HG02588 (cell line): ENCODE measurements around the gene TPI1.

Experiments
- ATAC-seq: cut with Tn5 transposase; IDR thresholded peaks from one replicate; pipeline ENCODE4 v1.9.1; 2021; ENCODE audit warnings: mild to moderate bottlenecking, moderate library complexity; ENCODE audit not compliant: unreplicated experiment

Gene TPI1

DNA sequence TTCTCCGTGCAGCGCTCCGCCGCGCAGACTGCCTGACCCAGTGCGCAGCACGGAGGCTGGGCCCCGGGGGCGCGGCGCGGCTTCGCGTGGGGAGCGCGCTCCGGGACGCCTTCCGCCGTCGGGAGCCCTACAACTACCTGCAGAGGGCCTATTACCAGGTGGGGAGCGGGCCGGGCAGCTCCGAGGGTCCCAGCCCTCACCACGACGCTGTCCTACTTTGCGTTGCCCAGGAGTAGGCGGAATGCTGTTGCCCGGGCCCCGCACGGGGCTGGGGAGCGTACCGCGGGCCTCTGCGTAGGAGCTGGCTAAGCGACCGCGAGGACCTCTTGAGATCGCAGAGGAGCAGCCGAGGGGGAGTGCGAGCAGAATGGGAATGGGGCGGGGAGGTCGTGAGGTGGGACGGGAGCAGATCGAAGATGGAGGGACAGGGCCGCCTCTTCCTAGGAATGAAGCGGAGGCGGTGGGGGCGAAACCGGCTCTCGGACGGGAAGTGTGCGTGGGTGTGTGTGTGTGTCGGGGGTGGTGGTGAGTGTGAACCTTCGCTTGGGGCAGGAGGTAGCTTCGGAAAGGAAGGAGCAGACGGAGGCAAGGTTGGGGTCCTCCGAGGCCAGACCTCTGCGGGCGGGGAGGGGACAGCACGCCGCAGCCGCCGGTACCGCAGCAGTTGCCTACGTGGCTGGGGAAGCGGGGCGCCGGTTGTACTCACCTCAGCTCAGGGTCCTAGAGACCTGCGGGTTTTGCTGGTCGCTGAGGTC, 38.4 kb upstream of the TPI1 start:
- no peak for ATAC-seq

GRCh38 chr12:6829536-6830220, 37.7 kb upstream of the TPI1 start:
- ATAC-seq: no peak

DNA sequence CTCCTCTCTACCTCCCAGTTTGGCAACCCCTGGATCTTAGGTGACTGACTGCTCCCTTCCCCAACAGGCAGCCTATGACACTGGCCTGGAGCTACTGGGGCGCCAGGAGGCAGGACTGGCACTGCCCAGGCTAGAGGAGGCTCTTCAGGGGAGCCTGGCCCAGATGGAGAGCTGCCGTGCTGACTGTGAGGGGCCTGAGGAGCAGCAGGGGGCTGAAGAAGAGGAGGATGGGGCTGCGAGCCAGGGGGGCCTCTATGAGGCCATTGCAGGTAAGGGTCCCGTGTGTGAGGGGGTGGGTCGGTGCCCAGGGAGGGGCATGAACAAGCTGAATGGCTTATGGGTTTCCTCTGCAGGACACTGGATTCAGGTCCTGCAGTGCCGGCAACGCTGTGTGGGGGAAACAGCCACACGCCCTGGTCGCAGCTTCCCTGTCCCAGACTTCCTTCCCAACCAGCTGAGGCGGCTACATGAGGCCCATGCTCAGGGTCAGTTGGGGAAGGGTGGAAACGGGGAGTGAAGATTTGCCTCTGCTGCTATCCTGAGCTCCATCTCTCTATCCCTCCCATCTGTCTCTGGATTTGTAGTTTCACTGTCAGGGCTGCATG, 36.9 kb upstream of the TPI1 start:
- no peak for ATAC-seq

DNA sequence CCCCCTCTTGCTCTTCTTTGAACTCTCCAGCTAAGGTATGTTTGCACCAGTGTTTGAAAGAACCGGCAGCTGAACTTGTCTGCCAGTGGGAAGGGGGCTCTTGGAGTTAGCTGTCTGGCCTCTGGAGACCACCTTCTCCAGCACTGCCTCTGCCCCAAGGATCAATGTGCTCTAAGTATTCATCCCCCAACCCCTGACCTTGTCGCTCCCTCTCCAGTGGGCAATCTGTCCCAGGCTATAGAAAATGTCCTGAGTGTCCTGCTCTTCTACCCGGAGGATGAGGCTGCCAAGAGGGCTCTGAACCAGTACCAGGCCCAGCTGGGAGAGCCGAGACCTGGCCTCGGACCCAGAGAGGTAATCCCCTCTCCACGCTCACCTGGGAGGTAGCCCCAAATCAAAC, 36.3 kb upstream of the TPI1 start:
- no peak for ATAC-seq

GRCh38 chr12:6831450-6831995, 35.8 kb upstream of the TPI1 start:
- ATAC-seq: no peak

DNA sequence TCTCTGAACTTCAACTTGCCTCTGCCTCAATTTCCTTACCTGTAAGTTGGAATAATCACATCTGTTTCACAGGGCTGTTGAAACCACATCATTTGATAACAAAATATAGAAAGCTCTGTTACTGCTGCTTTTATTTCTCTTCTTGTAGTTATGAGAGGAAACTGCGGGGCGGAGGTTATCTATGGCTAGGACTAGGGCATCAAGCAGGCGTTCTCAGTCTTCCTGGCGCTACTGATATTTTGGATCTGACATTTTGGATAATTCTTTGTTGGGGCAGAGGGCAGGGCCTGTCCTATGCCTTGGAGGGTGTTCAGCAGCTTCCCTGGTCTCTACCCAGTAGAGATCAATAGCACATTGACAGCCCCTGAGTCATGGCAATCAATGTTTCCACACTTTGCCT, 35.2 kb upstream of the TPI1 start:
- no peak for ATAC-seq

GRCh38 chr12:6833189-6833890, 34.0 kb upstream of the TPI1 start:
- no peak for ATAC-seq

DNA sequence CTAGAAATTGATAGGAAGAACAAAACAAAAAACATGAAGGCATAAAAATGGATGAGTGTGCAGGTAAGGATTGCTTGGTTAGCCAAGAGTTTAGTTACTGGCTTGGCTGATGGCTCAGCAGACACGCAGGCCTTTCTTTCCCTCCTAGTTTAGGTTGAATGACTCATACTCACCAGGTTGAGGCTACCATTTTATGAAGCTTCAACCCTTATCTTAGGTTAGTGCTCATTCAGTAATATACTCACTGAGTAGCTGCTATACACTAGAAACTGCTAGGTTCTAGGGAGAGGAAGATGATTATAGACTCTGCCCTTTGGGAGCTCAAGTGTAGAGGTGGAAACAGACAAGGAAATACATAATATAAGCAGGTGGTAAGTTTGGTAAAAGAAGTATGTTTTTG, 33.1 kb upstream of the TPI1 start:
- ATAC-seq: no peak

- no peak for ATAC-seq
These were observed 32.5 kb upstream of the TPI1 start for GRCh38 chr12:6834873-6835272.

DNA sequence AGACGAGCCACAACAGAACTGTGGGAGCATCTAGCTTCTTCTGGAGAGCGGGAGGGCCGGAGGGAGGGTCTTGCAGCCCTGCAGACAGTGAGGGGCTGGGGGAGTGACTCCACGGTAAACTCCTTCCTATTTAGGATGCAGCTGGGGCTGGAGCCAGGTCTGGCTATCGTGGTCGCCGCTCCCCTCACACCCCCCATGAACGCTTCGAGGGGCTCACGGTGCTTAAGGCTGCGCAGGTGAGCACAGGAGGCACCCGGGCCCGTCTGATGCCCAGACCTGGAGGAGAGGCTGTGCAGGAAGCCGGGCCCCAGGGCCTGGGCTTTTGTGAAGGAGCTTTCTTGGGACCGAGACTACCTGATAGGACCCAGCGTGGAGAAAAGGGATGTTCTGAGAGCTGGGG, 30.5 kb upstream of the TPI1 start:
- ATAC-seq: no peak

DNA sequence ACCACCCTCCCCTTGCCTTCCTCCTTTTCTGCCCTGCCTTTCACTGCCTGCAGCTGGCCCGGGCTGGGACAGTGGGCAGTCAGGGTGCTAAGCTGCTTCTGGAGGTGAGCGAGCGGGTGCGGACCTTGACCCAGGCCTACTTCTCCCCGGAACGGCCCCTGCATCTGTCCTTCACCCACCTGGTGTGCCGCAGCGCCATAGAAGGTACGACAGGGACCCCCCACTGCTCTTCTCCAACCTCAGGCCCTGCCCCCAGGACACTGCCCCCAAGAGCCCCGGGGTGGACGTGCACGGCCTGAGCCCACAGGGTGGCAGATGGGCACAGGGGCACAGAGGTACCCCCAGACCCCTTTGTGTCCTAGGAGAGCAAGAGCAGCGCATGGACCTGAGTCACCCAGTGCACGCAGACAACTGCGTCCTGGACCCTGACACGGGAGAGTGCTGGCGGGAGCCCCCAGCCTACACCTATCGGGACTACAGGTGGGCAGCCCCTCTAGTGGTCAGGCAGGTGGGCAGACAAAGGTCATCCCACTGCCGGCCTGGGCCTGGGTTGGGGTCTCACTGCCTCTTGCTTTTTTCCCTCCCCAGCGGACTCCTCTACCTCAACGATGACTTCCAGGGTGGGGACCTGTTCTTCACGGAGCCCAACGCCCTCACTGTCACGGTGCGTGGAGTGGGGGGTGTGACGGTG, 29.8 kb upstream of the TPI1 start:
- ATAC-seq: no peak

- no peak for ATAC-seq
These were observed 28.5 kb upstream of the TPI1 start for GRCh38 chr12:6838854-6839253.

GRCh38 chr12:6839482-6840201, 27.7 kb upstream of the TPI1 start:
- peak; percentile 87 for ATAC-seq

- ATAC-seq: no peak
These were observed 27.0 kb upstream of the TPI1 start for GRCh38 chr12:6840330-6840729.

- no peak for ATAC-seq
These were observed 26.4 kb upstream of the TPI1 start, which contains the start of gene GNB3 for GRCh38 chr12:6840761-6841515. Gene GNB3 (plus strand): TSS chr12:6840925. CDS start chr12:6841288, 363 bp downstream.

- ATAC-seq: no peak
These were observed 25.3 kb upstream of the TPI1 start for GRCh38 chr12:6842075-6842474.

GRCh38 chr12:6843118-6843902, 24.0 kb upstream of the TPI1 start:
- no peak for ATAC-seq

DNA sequence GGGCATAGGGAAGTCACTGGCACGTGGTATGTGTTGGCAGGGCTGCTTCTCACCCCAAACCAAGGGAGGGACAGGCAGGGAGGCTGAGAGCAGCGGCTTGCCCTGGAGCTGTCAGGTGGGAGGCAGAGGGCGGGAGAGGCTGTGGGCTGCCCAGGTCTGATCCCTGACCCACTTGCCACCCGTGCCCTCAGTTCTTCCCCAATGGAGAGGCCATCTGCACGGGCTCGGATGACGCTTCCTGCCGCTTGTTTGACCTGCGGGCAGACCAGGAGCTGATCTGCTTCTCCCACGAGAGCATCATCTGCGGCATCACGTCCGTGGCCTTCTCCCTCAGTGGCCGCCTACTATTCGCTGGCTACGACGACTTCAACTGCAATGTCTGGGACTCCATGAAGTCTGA, 21.9 kb upstream of the TPI1 start:
- no peak for ATAC-seq
